Stimulated activated naive CD8-positive, alpha-beta T cell treated with anti-CD3 and anti-CD28 coated beads, Interleukin-15, amount 100 ng/mL, for 72 hours (primary cell): ENCODE results near the gene SAMD15.

Experiments used
- ATAC-seq: fragments of 150-1000 bp; cut with Tn5 transposase; 2 replicates; pipeline ENCODE4 v1.10.0; 2021; ENCODE audit warnings: mild to moderate bottlenecking, moderate library complexity
- DNase-seq, 2 donors: peaks; one replicate each; pipeline ENCODE4 v3.0.0; 2021 to 2022
- H3K27ac Mint-ChIP-seq, 2 donors: one replicate each; pipeline ENCODE4 v1.8.0; 2022; ENCODE audit warnings: mild to moderate bottlenecking in 2 of 2, mixed read lengths in 2 of 2, moderate library complexity in 2 of 2
- H3K27me3 Mint-ChIP-seq: one replicate; pipeline ENCODE4 v1.8.0; 2022; ENCODE audit warnings: mixed read lengths
- H3K4me1 Mint-ChIP-seq: one replicate; pipeline ENCODE4 v1.8.0; 2022; ENCODE audit warnings: mild to moderate bottlenecking, mixed read lengths
- H3K4me3 Mint-ChIP-seq, 2 donors: one replicate each; pipeline ENCODE4 v1.8.0; 2022; ENCODE audit warnings: mild to moderate bottlenecking in 2 of 2, mixed read lengths in 2 of 2, moderate library complexity in 1 of 2
- H3K9me3 Mint-ChIP-seq, 2 donors: one replicate each; pipeline ENCODE4 v1.8.0; 2022; ENCODE audit warnings: mixed read lengths in 2 of 2

The SAMD15 gene

DNA sequence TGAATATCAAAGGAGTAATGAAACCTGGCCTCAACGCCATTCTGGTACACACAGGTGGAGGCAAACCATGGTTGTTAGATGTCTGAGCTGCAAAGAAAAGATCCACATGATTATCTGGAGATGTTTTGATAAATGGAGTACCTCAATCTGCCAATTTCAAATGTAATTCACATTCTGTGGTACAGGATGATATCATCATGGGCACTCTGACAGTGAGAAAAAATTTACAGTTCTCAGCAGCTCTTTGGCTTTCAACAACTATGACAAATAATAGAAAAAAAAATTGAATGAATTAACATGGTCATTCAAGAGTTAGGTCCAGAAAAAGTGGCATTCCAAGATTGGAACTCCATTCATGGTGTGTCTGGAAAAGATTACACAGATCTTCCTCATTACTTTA lies 17.6 kb upstream of the SAMD15 start:
- H3K27me3 Mint-ChIP-seq = no peaks in the 10 kb centered on the region
- ATAC-seq (no peak), DNase-seq (no peak)
- no peak overlapping the region for H3K27ac Mint-ChIP-seq
- H3K4me1 Mint-ChIP-seq = peaks cover 11% of the 10 kb centered on the region
- H3K4me3 Mint-ChIP-seq = no peak overlapping the region
- no peaks in the 10 kb centered on the region for H3K9me3 Mint-ChIP-seq

DNA sequence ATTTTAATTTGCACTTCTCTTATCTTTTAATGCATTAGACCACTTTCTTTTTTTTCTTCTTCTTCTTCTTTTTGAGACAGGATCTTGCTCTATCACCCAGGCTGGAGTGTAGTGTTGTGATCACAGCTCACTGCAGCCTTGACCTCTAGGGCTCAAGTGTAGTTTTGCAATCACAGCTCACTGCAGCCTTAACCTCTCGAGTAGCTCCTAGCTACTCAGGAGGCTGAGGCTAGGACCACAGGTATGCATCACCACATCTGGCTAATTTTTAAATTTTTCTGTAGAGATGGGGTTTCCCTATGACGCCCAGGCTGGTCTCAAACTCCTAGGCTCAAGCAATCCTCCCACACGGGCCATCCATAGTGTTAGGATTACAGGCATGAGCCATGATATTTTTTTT lies 13.0 kb upstream of the SAMD15 start:
- ATAC-seq = no peak
- no peak overlapping the region for H3K4me3 Mint-ChIP-seq
- no peak for DNase-seq
- no peak overlapping the region for H3K27ac Mint-ChIP-seq
- no peaks in the 10 kb centered on the region for H3K9me3 Mint-ChIP-seq
- H3K27me3 Mint-ChIP-seq = no peaks in the 10 kb centered on the region
- H3K4me1 Mint-ChIP-seq = peaks cover 12% of the 10 kb centered on the region

- DNase-seq (no peak), ATAC-seq (no peak)
- Mint-ChIP-seq H3K9me3 (peaks cover 7% of the 10 kb centered on the region in 2 donors), H3K27me3 (no peaks in the 10 kb centered on the region), H3K4me3 (no peak overlapping the region), H3K4me1 (peaks cover 28% of the 10 kb centered on the region), H3K27ac (peak overlapping the region in 1 of 2 donors; percentile 58)
These were observed 7.9 kb upstream of the SAMD15 start for GRCh38 chr14:77369285-77369684.

DNA sequence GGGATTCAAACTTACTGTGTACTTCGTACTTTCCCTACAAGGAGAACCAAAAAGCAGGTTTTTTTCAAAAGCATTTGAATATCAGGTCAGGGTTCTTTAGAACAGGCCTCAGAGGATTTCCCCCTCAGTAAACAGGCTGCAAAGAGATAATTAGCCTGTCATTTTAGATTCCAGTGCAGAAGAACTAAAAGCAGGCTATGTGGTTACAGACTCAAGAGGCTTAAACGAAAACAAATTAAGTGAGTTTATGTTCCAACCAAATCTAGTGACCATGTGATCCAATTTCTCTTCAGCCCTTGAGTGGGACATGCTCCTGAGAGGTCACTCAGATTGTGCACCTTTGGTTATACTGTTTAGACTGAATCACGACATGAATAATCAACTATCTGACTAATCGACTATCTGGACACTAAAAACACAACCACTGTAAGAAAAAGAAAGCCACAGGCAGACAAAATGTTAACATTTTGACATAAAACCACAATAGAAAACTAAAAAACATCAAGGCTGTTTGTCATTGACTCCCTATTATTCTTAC lies 4.8 kb upstream of the SAMD15 start:
- ATAC-seq = peak; percentile 16
- no peak for DNase-seq
- Mint-ChIP-seq H3K9me3 (peaks cover 11 to 13% of the 10 kb centered on the region in 2 donors), H3K27me3 (no peaks in the 10 kb centered on the region), H3K4me3 (peak overlapping the region; percentile 14 to 35), H3K27ac (no peak overlapping the region), H3K4me1 (peaks cover 48% of the 10 kb centered on the region)

DNA sequence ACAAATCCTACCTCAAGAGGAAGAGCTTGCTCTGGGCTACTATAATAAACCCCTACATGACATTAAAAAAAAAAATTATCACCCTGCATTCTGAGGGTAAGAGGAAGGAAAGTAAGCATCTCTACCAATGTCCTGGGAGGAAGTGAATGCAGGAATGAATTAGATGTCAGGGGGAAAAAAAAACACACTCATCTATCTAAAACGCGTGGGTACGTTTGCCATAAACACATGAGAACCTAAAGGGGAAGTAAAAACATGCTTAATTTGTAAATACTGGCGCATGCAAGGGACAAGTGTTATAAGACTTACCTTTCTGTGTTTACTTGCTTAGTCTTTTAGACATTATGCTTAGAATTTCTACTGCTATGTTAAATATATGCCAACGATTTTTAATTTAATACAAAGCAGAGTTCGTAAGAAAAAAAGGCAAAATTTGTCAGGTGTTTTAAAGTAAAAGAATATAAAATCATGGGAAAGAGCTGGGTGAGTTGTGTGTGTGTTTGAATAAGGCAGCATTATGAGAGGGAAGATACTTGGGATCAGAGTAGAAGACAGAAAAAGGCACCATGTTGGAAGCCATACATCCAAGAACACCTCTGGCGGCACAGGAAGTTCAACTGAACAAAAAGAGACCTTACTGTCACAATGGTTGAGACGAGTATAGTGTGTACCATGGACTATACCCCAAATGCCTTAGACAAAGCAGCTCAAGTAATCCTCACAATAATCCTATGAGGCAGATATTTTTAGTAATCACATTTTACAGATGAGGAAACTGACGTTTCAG lies 1.8 kb upstream of the SAMD15 start:
- H3K4me1 Mint-ChIP-seq = peaks cover 40% of the 10 kb centered on the region
- peaks cover 11 to 13% of the 10 kb centered on the region in 2 donors for H3K9me3 Mint-ChIP-seq
- H3K27ac Mint-ChIP-seq = peak overlapping the region in 1 of 2 donors; percentile 96
- DNase-seq (no peak), ATAC-seq (no peak)
- peak overlapping the region in 1 of 2 donors; percentile 96 for H3K4me3 Mint-ChIP-seq
- no peaks in the 10 kb centered on the region for H3K27me3 Mint-ChIP-seq

DNA sequence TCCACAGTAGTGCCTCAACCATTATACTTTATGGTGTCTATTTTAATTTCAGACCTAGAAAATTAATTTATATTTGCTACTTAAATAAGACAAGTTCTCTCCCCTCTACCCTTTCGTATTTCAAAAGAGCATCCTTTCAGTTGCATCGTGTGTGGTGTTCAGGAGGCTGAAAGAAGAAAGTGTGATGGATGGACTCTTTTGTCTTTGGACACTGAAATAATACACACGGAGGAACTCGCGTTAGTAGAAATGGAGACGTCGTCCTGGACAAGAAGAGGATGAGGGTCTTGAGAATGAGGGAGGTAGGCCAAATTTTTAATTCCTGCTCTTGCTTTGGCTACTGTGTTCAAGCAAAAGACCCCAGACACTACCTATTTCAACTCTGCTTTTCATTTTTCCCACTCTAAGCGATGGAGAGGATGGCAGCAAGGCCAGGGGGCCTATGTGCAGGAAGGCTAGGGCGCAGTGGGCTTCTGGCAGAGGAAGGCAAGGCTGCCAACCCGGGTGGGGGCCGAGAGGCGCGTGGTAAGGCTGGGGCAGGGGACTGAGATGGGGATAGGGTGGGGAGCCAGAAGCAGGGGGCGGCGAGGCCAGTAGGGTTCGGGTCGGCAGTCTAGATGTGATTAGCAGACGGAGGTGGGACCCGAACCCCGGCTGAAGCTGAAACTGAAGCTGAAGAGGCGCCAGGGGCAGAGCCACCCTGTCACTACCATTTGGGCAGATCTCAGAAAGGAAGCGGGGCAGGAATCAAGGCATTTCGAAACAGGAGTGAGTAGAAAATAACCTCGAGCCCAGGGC lies 1.0 kb upstream of the SAMD15 start:
- Mint-ChIP-seq H3K27ac (peak overlapping the region; percentile 96 to 97), H3K4me1 (peaks cover 40% of the 10 kb centered on the region), H3K9me3 (peaks cover 11 to 13% of the 10 kb centered on the region in 2 donors), H3K27me3 (no peaks in the 10 kb centered on the region), H3K4me3 (peak overlapping the region in 1 of 2 donors; percentile 96)
- DNase-seq (peak in 1 of 2 donors; percentile 44), ATAC-seq (peak; percentile 65)

DNA sequence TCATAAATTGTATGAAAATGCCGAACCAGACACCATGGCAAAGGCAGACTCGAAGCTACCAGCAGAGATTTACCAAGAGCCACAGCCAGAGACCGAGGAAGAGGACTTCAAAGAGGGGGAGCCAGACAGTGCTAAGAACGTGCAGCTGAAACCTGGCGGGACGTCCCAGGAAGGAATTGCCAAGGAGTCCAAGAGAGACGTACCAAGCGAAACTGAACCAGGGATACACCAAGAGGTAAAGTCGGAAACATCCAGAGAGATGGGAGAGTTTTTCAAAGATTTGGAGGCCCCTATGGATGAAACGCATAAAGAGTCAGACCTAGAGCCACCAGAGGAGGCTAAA lies 294 bp downstream of the SAMD15 start:
- peaks cover 11 to 13% of the 10 kb centered on the region in 2 donors for H3K9me3 Mint-ChIP-seq
- peaks cover 37% of the 10 kb centered on the region for H3K4me1 Mint-ChIP-seq
- ATAC-seq = no peak
- no peak overlapping the region for H3K4me3 Mint-ChIP-seq
- H3K27ac Mint-ChIP-seq = no peak overlapping the region
- no peak for DNase-seq
- H3K27me3 Mint-ChIP-seq = no peaks in the 10 kb centered on the region

GRCh38 chr14:77378701-77379100 lies 1.5 kb downstream of the SAMD15 start:
- Mint-ChIP-seq H3K9me3 (peaks cover 10 to 11% of the 10 kb centered on the region in 2 donors), H3K4me1 (peaks cover 26% of the 10 kb centered on the region)
- ATAC-seq = no peak

GRCh38 chr14:77390188-77390587 lies 13.0 kb downstream of the SAMD15 start:
- H3K9me3 Mint-ChIP-seq = no peaks in the 10 kb centered on the region
- DNase-seq = no peak
- H3K4me1 Mint-ChIP-seq = no peaks in the 10 kb centered on the region
- H3K27ac Mint-ChIP-seq = no peak overlapping the region
- no peak for ATAC-seq
- no peaks in the 10 kb centered on the region for H3K27me3 Mint-ChIP-seq
- no peak overlapping the region for H3K4me3 Mint-ChIP-seq

More at GRCh38 chr14:77378701-77379100, 1.5 kb downstream of the SAMD15 start:
- H3K4me3 Mint-ChIP-seq = no peak overlapping the region
- no peaks in the 10 kb centered on the region for H3K27me3 Mint-ChIP-seq
- no peak for DNase-seq
- H3K27ac Mint-ChIP-seq = no peak overlapping the region

DNA sequence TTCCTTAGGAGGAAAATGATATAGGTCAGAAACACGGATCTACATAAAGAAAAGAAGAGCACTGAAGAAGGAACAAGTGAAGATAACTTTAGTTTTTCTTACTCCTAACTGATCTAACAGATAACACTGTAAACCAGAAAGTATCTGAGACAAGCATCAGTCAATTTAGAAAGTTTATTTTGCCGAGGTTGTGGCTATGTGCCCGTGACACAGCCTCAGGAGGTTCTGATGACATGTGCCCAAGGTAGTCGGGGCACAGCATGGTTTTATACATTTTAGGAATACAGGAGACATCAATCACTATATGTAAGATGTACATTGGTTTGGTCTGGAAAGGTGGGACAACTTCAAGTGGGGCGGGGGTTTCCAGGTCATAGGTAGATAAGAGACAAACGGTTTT lies 23.0 kb downstream of the SAMD15 start:
- no peak overlapping the region for H3K4me3 Mint-ChIP-seq
- H3K27ac Mint-ChIP-seq = no peak overlapping the region
- no peaks in the 10 kb centered on the region for H3K9me3 Mint-ChIP-seq
- H3K27me3 Mint-ChIP-seq = no peaks in the 10 kb centered on the region
- ATAC-seq (no peak), DNase-seq (no peak)
- H3K4me1 Mint-ChIP-seq = no peaks in the 10 kb centered on the region

- no peak overlapping the region for H3K27ac Mint-ChIP-seq
- H3K4me3 Mint-ChIP-seq = no peak overlapping the region
- no peak for DNase-seq
- no peaks in the 10 kb centered on the region for H3K27me3 Mint-ChIP-seq
- no peaks in the 10 kb centered on the region for H3K9me3 Mint-ChIP-seq
- H3K4me1 Mint-ChIP-seq = peaks cover 15% of the 10 kb centered on the region
- ATAC-seq = no peak
These were observed 26.6 kb downstream of the SAMD15 start for GRCh38 chr14:77403768-77404167.

DNA sequence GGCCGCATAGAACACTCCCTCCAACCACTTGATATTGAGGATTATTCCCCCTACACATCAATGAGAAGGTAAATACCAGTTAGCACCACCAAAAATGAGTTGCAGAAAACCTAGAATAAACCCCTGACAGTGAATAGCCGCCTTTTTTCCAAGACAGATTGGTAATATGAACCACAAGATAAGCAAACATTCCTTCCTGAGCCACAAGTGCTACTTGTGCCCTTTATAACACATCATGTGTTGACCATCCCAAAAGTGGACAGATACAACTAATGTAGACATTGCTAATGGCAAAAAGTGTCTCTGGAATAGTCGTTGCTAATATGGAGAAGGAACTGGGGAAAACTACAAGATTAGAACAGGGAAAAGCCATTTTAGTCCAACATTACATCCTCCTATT lies 28.9 kb downstream of the SAMD15 start:
- no peak overlapping the region for H3K27ac Mint-ChIP-seq

DNA sequence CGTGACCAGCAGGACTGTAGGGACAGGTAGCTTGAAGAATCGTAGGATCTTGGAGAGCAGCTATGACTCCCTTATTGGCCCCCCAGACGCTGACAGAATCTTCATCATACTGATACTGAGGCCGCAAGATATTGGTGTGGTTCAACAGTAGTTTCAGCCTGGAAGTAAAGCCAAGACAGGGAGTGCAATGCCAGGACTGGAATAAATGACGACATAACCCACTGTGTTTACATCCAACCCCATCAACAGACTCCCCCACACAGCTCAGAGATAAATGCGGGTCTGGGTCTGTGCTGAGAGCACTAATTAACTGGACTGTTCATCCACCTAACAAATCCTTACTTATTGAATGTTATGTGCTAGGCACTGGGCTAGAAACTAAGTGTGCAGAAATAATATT lies 29.5 kb downstream of the SAMD15 start:
- H3K4me1 Mint-ChIP-seq = peaks cover 15% of the 10 kb centered on the region
- H3K27ac Mint-ChIP-seq = peak overlapping the region in 1 of 2 donors; percentile 6
- peak; percentile 72 for ATAC-seq
- no peaks in the 10 kb centered on the region for H3K9me3 Mint-ChIP-seq
- no peaks in the 10 kb centered on the region for H3K27me3 Mint-ChIP-seq
- H3K4me3 Mint-ChIP-seq = no peak overlapping the region
- DNase-seq = peak in 1 of 2 donors; percentile 13

More for the DNA sequence above, 28.9 kb downstream of the SAMD15 start:
- ATAC-seq (no peak), DNase-seq (no peak)
- Mint-ChIP-seq H3K4me1 (peaks cover 15% of the 10 kb centered on the region), H3K27me3 (no peaks in the 10 kb centered on the region), H3K9me3 (no peaks in the 10 kb centered on the region), H3K4me3 (no peak overlapping the region)

GRCh38 chr14:77407158-77407557 lies 30.0 kb downstream of the SAMD15 start:
- no peak for DNase-seq
- Mint-ChIP-seq H3K9me3 (no peaks in the 10 kb centered on the region), H3K4me3 (no peak overlapping the region), H3K27me3 (no peaks in the 10 kb centered on the region), H3K27ac (no peak overlapping the region), H3K4me1 (peaks cover 15% of the 10 kb centered on the region)
- ATAC-seq = peak; percentile 28

- ATAC-seq (no peak), DNase-seq (no peak)
- no peaks in the 10 kb centered on the region for H3K9me3 Mint-ChIP-seq
- H3K4me1 Mint-ChIP-seq = peaks cover 15% of the 10 kb centered on the region
- no peak overlapping the region for H3K4me3 Mint-ChIP-seq
- H3K27ac Mint-ChIP-seq = no peak overlapping the region
- no peaks in the 10 kb centered on the region for H3K27me3 Mint-ChIP-seq
These were observed 32.0 kb downstream of the SAMD15 start for GRCh38 chr14:77409131-77409533.
